Activated B cell treated with CpG ODN at 0.5 μM for 24 hours (primary cell): ENCODE results near the gene CHRM2. TPM values are rescaled to one million over a fixed set of nuclear protein-coding genes. Genes with fewer than 3 reads are reported as not detected.

Experiments
- ATAC-seq: fragments of 200-7000 bp; cut with Tn5 transposase; one replicate; pipeline ENCODE4 v1.10.0; 2021; ENCODE audit warnings: low read depth, mild to moderate bottlenecking, moderate library complexity
- CTCF ChIA-PET: fragments of 350-600 bp; sonication (Branson Sonifier 250); formaldehyde crosslinking; loops from one replicate; lab custom pipeline; 2021; ENCODE audit warnings: antibody characterized with exemption; lab: Charles Lee
- POLR2A ChIA-PET: fragments of 350-600 bp; sonication (Branson Sonifier 250); formaldehyde crosslinking; loops from one replicate; lab custom pipeline; 2021; ENCODE audit warnings: antibody characterized with exemption; lab: Charles Lee
- DNase-seq: peaks from one replicate; pipeline ENCODE4 v3.0.0; 2022
- H3K27ac Mint-ChIP-seq: one replicate; pipeline ENCODE4 v1.8.0; 2020; ENCODE audit warnings: mixed read lengths
- H3K27me3 Mint-ChIP-seq: one replicate; pipeline ENCODE4 v1.8.0; 2021; ENCODE audit warnings: mixed read lengths
- H3K36me3 Mint-ChIP-seq: one replicate; pipeline ENCODE4 v1.8.0; 2021; ENCODE audit warnings: low read depth, mixed read lengths
- H3K4me1 Mint-ChIP-seq: one replicate; pipeline ENCODE4 v1.8.0; 2021; ENCODE audit warnings: mixed read lengths
- H3K4me3 Mint-ChIP-seq: one replicate; pipeline ENCODE4 v1.8.0; 2020; ENCODE audit warnings: mild to moderate bottlenecking, mixed read lengths
- H3K9me3 Mint-ChIP-seq: one replicate; pipeline ENCODE4 v1.8.0; 2020; ENCODE audit warnings: mixed read lengths
- intact Hi-C: fragments of 100-400 bp; cut with micrococcal nuclease; formaldehyde crosslinking; loops from one replicate; pipeline ENCODE4 v1.15.1; 2024
- total RNA-seq: library from RNA; stranded (reverse); gene quantifications from 2 replicates; pipeline ENCODE4 v1.2.3, GENCODE V29; 2022
- TF ChIP-seq, protein P1 (sequence below): fragments of 200-600 bp; IDR thresholded peaks from one replicate; pipeline ENCODE4 v1.8.0; 2022; ENCODE audit warnings: antibody characterized with exemption, mild to moderate bottlenecking

The CHRM2 gene
- total RNA-seq, 1 donor from 2014 or later: not detected

DNA sequence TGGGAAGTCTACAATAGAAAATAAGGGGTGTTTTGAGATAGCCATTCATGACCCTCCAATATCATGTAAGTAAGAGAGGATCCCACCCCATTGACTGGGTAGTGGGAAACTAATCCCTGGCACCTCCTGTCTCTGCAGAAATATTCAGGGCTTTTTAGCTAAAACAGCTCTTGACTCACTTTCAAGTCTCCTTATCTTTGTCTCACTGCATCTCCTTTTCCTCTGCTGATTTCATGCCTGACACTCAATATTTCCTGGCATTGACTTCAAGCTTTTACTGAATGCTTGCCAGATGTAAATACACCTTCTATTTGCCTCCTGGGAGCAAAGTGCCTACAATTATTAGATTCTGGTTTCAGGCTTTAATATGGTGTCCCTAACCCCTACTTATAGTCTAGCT is 57.1 kb downstream of the CHRM2 start:
- Mint-ChIP-seq H3K4me1 (no peaks in the 10 kb centered on the region), H3K9me3 (no peaks in the 10 kb centered on the region), H3K27me3 (no peaks in the 10 kb centered on the region), H3K36me3 (no peaks in the 10 kb centered on the region), H3K4me3 (no peak overlapping the region), H3K27ac (no peak overlapping the region)
- TF ChIP-seq, protein P1, sequence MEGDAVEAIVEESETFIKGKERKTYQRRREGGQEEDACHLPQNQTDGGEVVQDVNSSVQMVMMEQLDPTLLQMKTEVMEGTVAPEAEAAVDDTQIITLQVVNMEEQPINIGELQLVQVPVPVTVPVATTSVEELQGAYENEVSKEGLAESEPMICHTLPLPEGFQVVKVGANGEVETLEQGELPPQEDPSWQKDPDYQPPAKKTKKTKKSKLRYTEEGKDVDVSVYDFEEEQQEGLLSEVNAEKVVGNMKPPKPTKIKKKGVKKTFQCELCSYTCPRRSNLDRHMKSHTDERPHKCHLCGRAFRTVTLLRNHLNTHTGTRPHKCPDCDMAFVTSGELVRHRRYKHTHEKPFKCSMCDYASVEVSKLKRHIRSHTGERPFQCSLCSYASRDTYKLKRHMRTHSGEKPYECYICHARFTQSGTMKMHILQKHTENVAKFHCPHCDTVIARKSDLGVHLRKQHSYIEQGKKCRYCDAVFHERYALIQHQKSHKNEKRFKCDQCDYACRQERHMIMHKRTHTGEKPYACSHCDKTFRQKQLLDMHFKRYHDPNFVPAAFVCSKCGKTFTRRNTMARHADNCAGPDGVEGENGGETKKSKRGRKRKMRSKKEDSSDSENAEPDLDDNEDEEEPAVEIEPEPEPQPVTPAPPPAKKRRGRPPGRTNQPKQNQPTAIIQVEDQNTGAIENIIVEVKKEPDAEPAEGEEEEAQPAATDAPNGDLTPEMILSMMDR: no peak
- ChIA-PET CTCF (no interaction called here), POLR2A (no interaction called here)
- ATAC-seq: no peak
- no peak for DNase-seq
- intact Hi-C loops: no loop called here

DNA sequence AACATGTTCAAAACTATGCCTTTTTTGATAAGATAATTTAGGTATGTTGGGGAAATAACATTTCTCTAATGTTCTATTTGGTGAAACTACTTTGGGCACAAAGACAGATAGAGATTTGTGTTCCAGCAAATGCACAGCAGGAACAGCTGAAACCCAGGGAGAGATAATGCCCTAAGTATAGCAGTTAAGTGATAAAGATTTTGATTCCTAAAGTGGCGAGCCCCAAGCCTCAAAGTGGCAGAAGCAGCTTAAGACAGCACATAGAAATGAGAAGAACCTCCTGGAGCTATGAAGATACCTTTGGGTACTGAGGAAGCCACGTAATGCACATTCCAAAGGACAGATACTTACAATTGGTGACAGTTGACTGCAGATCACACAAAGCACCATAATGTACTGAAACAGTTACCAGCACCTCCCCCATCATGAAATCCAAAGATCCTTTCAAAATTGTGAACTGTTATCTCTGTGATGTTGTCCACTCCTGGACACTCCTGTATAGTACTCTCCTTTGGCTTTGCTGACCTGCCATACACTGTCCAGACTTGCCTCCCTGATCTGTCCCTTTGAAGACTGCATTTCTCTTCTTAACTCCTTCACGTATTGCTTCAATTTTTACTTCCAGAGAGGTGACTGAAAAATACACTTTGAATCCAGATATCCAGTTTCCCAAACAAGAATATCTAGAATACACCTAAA is 62.9 kb downstream of the CHRM2 start:
- ATAC-seq: no peak
- DNase-seq: no peak
- H3K36me3 Mint-ChIP-seq: no peaks in the 10 kb centered on the region
- ChIA-PET POLR2A (no interaction called here), CTCF (no interaction called here)
- H3K27ac Mint-ChIP-seq: no peak overlapping the region
- intact Hi-C loops: no loop called here
- H3K4me1 Mint-ChIP-seq: no peaks in the 10 kb centered on the region
- H3K27me3 Mint-ChIP-seq: no peaks in the 10 kb centered on the region
- H3K9me3 Mint-ChIP-seq: peaks cover 5% of the 10 kb centered on the region
- H3K4me3 Mint-ChIP-seq: no peak overlapping the region
- TF ChIP-seq, protein P1: no peak

GRCh38 chr7:136937436-136937835 is 69.0 kb downstream of the CHRM2 start:
- no peak overlapping the region for H3K27ac Mint-ChIP-seq

GRCh38 chr7:136938476-136938875 is 70.0 kb downstream of the CHRM2 start:
- Mint-ChIP-seq H3K4me3 (no peak overlapping the region), H3K9me3 (peaks cover 5% of the 10 kb centered on the region), H3K27ac (no peak overlapping the region), H3K36me3 (no peaks in the 10 kb centered on the region), H3K27me3 (no peaks in the 10 kb centered on the region), H3K4me1 (no peaks in the 10 kb centered on the region)
- intact Hi-C loops: no loop called here
- TF ChIP-seq, protein P1: no peak
- DNase-seq: no peak
- POLR2A ChIA-PET: no interaction called here
- CTCF ChIA-PET: no interaction called here
- ATAC-seq: no peak

More at GRCh38 chr7:136937436-136937835, 69.0 kb downstream of the CHRM2 start:
- H3K27me3 Mint-ChIP-seq: no peaks in the 10 kb centered on the region
- peaks cover 5% of the 10 kb centered on the region for H3K9me3 Mint-ChIP-seq
- POLR2A ChIA-PET: no interaction called here
- TF ChIP-seq, protein P1: no peak
- H3K4me3 Mint-ChIP-seq: no peak overlapping the region
- ATAC-seq: no peak
- no peak for DNase-seq
- intact Hi-C loops: no loop called here
- no peaks in the 10 kb centered on the region for H3K4me1 Mint-ChIP-seq
- CTCF ChIA-PET: no interaction called here
- no peaks in the 10 kb centered on the region for H3K36me3 Mint-ChIP-seq

GRCh38 chr7:136940122-136940521 is 71.7 kb downstream of the CHRM2 start:
- Mint-ChIP-seq H3K36me3 (no peaks in the 10 kb centered on the region), H3K9me3 (peaks cover 3% of the 10 kb centered on the region), H3K4me3 (no peak overlapping the region), H3K27ac (no peak overlapping the region), H3K4me1 (no peaks in the 10 kb centered on the region), H3K27me3 (no peaks in the 10 kb centered on the region)
- intact Hi-C loops: no loop called here
- TF ChIP-seq, protein P1: no peak
- CTCF ChIA-PET: no interaction called here
- DNase-seq: no peak
- no peak for ATAC-seq
- POLR2A ChIA-PET: no interaction called here
